Immature natural killer cell (primary cell): Measurements from ENCODE around the gene CFD. TPM values are rescaled to one million over a fixed set of nuclear protein-coding genes. Genes with fewer than 3 reads are reported as not detected.

ENCODE experiments used
- DNase-seq, 3 donors: peaks; one replicate each; pipeline ENCODE4 v3.0.0; 2022; ENCODE audit warnings: mixed read lengths in 1 of 3
- H3K27ac Mint-ChIP-seq, 6 donors: one replicate each; pipeline ENCODE4 v1.8.0; 2020; ENCODE audit warnings: mixed read lengths in 6 of 6, mild to moderate bottlenecking in 5 of 6, inconsistent platforms in 4 of 6, moderate library complexity in 3 of 6
- H3K27me3 Mint-ChIP-seq, 3 donors: one replicate each; pipeline ENCODE4 v1.8.0; 2020 to 2021; ENCODE audit warnings: low read depth in 3 of 3, mild to moderate bottlenecking in 3 of 3, mixed read lengths in 3 of 3, moderate library complexity in 3 of 3, inconsistent platforms in 1 of 3
- H3K36me3 Mint-ChIP-seq, 3 donors: one replicate each; pipeline ENCODE4 v1.8.0; 2020; ENCODE audit warnings: mixed read lengths in 3 of 3, inconsistent platforms in 2 of 3, mild to moderate bottlenecking in 2 of 3
- H3K4me1 Mint-ChIP-seq, 2 donors: one replicate each; pipeline ENCODE4 v1.8.0; 2020; ENCODE audit warnings: inconsistent platforms in 2 of 2, mild to moderate bottlenecking in 2 of 2, mixed read lengths in 2 of 2, moderate library complexity in 1 of 2
- H3K4me3 Mint-ChIP-seq, 5 donors: one replicate each; pipeline ENCODE4 v1.8.0; 2020; ENCODE audit warnings: mild to moderate bottlenecking in 5 of 5, mixed read lengths in 5 of 5, inconsistent platforms in 3 of 5, moderate library complexity in 3 of 5
- H3K9me3 Mint-ChIP-seq, 6 donors: one replicate each; pipeline ENCODE4 v1.8.0; 2020; ENCODE audit warnings: mild to moderate bottlenecking in 6 of 6, mixed read lengths in 6 of 6, inconsistent platforms in 4 of 6, moderate library complexity in 3 of 6
- polyA plus RNA-seq, 3 donors: library from polyadenylated mRNA; unstranded; fragments of 300-500 nt; fragmentation: Illumina TruSeq; gene quantifications; one replicate each; pipeline ENCODE4 v1.2.3, GENCODE V29; 2021

The CFD gene
- 1 to 10 TPM; 1.5 to 4.1 (median 3.6) TPM for polyA plus RNA-seq

- H3K36me3 Mint-ChIP-seq: no peaks in the 10 kb centered on the region
- peaks cover 19% of the 10 kb centered on the region in 2 donors for H3K4me1 Mint-ChIP-seq
- no peak for DNase-seq
- peaks cover 5 to 19% (median 9%) of the 10 kb centered on the region in 3 donors for H3K27me3 Mint-ChIP-seq
- H3K4me3 Mint-ChIP-seq: peak within 1 kb of the TSS in 2 of 5 donors; percentile 21 to 29
- H3K27ac Mint-ChIP-seq: no peak within 1 kb of the TSS
- H3K9me3 Mint-ChIP-seq: no peaks in the 10 kb centered on the region
Measured at GRCh38 chr19:858868-859843, at the start of gene CFD. Gene CFD, plus strand, starts transcription at chr19:859664. Its CDS starts 26 bp downstream, at chr19:859690.

DNA sequence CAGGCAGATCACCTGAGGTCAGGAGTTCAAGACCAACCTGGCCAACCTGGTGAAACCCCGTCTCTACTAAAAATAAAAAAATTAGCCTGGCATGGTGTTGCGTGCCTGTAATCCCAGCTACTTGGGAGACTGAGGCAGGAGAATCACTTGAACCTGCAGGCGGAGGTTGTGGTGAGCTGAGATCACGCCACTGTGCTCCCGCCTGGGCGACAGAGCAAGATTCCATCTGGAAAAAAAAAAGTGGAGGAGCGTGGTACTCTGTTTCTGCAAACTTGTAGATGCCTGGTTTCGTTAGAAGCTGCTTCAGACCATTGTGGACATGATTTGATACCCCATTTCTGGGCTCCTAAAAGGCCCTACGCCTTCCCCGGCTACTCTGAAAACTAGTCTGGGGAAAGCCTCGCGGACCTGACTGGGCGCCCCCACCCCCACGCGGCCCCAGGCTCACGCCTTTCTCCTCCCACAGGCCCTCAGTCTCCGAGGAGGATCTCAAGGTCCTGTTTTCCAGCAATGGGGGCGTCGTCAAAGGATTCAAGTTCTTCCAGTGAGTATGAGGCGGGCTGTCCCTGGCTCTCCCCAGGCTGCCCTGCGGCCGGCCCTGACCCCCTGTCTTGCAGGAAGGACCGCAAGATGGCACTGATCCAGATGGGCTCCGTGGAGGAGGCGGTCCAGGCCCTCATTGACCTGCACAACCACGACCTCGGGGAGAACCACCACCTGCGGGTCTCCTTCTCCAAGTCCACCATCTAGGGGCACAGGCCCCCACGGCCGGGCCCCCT lies 49.2 kb upstream of the CFD start:
- Mint-ChIP-seq H3K9me3 (no peaks in the 10 kb centered on the region), H3K4me3 (no peak overlapping the region), H3K27ac (no peak overlapping the region), H3K4me1 (peaks cover 7 to 9% of the 10 kb centered on the region in 2 donors), H3K36me3 (peaks cover 13 to 19% (median 14%) of the 10 kb centered on the region in 3 donors), H3K27me3 (peaks cover 25 to 38% (median 32%) of the 10 kb centered on the region in 3 donors)
- no peak for DNase-seq

- Mint-ChIP-seq H3K4me3 (no peak overlapping the region), H3K36me3 (peaks cover 13 to 22% (median 17%) of the 10 kb centered on the region in 3 donors), H3K9me3 (no peaks in the 10 kb centered on the region), H3K27me3 (peaks cover 29 to 40% (median 30%) of the 10 kb centered on the region in 3 donors), H3K27ac (no peak overlapping the region), H3K4me1 (peaks cover 7 to 9% of the 10 kb centered on the region in 2 donors)
- no peak for DNase-seq
Measured at GRCh38 chr19:810883-811489, 48.5 kb upstream of the CFD start.

DNA sequence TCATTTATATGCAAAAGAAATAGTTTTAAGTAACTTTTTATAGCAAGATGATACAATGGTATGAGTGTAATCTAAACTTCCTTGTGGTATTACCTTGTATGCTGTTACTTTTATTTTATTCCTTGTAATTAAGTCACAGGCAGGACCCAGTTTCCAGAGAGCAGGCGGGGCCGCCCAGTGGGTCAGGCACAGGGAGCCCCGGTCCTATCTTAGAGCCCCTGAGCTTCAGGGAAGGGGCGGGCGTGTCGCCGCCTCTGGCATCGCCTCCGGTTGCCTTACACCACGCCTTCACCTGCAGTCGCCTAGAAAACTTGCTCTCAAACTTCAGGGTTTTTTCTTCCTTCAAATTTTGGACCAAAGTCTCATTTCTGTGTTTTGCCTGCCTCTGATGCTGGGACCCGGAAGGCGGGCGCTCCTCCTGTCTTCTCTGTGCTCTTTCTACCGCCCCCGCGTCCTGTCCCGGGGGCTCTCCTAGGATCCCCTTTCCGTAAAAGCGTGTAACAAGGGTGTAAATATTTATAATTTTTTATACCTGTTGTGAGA lies 47.9 kb upstream of the CFD start:
- H3K27ac Mint-ChIP-seq: peak overlapping the region in 1 of 6 donors; percentile 62
- H3K9me3 Mint-ChIP-seq: no peaks in the 10 kb centered on the region
- H3K36me3 Mint-ChIP-seq: peaks cover 16 to 28% (median 22%) of the 10 kb centered on the region in 3 donors
- H3K4me3 Mint-ChIP-seq: no peak overlapping the region
- H3K4me1 Mint-ChIP-seq: peaks cover 7 to 9% of the 10 kb centered on the region in 2 donors
- no peak for DNase-seq
- H3K27me3 Mint-ChIP-seq: peaks cover 28 to 42% (median 29%) of the 10 kb centered on the region in 3 donors

DNA sequence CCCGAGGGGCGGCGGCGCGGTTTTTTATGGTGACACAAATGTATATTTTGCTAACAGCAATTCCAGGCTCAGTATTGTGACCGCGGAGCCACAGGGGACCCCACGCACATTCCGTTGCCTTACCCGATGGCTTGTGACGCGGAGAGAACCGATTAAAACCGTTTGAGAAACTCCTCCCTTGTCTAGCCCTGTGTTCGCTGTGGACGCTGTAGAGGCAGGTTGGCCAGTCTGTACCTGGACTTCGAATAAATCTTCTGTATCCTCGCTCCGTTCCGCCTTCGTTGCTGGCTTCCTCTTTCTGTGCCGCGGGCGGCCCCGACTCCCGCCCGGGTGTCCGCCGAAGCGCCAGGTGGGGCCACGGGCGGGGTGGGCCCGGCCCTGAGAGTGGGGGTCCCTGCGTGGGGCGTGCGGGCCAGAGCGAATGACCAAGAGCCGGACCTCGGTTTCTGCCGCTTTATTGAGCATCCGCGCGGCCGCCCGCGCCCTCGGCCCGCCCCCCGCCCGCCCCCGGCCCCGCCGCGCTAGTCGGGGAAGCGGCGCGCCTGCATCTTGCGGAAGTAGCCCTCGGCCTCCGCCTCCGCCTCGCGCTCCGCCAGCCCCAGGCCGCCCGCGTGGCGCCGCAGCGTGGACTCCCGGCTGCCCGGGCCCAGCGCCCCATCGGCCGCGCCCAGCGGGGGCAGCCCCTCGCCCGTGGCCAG lies 47.3 kb upstream of the CFD start:
- Mint-ChIP-seq H3K9me3 (peaks cover 0 to under 1% (median 0%) of the 10 kb centered on the region in 6 donors), H3K27ac (no peak overlapping the region), H3K4me3 (no peak overlapping the region), H3K4me1 (peaks cover 6 to 8% of the 10 kb centered on the region in 2 donors), H3K36me3 (peaks cover 16 to 28% (median 24%) of the 10 kb centered on the region in 3 donors), H3K27me3 (peaks cover 24 to 36% (median 27%) of the 10 kb centered on the region in 3 donors)
- no peak for DNase-seq

- peaks cover 0 to 2% (median 0%) of the 10 kb centered on the region in 6 donors for H3K9me3 Mint-ChIP-seq
- peaks cover 18 to 34% (median 24%) of the 10 kb centered on the region in 3 donors for H3K27me3 Mint-ChIP-seq
- H3K36me3 Mint-ChIP-seq: peaks cover 10 to 22% (median 19%) of the 10 kb centered on the region in 3 donors
- no peak for DNase-seq
- H3K27ac Mint-ChIP-seq: no peak overlapping the region
- H3K4me3 Mint-ChIP-seq: no peak overlapping the region
- peaks cover under 1 to 2% of the 10 kb centered on the region in 2 donors for H3K4me1 Mint-ChIP-seq
Measured at GRCh38 chr19:812747-813218, 46.7 kb upstream of the CFD start.

- Mint-ChIP-seq H3K9me3 (peaks cover 0 to 2% (median 0%) of the 10 kb centered on the region in 6 donors), H3K4me1 (no peaks in the 10 kb centered on the region), H3K27me3 (peaks cover 15 to 33% (median 19%) of the 10 kb centered on the region in 3 donors), H3K36me3 (peaks cover 8 to 20% (median 16%) of the 10 kb centered on the region in 3 donors), H3K4me3 (no peak overlapping the region), H3K27ac (no peak overlapping the region)
- DNase-seq: no peak
Measured at GRCh38 chr19:813219-814151, 46.0 kb upstream of the CFD start.

DNA sequence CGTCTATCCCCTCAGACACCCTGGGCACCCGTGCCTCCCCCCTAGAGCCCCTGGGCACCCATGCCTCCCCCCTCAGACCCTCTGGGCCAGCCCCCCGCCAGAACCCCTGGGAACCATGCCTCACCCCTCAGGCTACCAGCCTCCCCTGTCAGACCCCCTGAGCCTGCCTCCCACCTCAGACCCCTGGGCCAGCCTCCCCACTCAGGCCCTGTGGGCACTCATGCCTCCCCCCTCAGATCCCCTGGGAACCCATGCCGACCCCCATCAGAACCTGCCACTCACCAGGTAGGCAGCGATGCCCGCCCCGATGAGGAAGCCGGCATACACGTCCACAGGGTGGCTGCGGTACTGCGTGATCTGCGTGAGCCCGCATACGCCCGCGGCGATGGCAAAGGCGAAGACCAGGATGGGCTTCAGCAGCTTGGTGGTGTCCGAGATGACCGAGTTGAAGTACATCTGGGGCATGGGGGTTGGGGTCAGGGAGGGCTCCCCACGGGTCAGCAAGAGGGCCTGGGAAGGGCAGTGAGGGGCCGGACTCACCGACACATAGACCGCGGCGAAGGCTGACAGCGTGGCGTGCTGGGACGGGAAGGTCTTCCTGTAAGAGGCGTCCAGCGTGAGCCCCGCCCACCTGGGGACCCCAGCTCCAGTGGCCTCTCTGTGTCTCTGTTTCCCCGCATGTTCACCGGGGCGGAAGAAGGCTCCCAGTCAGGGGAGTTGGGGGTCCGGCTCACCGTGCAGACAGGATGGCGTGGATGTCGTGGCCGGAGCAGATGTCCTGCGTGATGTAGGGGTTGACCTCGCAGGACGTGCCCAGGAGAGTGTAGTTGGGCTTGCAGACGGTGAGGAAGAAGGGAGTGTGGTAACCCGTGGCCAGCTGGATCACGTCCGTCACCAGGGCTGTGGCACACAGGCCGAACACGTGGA lies 45.0 kb upstream of the CFD start:
- peak overlapping the region in 1 of 5 donors; percentile 22 for H3K4me3 Mint-ChIP-seq

DNA sequence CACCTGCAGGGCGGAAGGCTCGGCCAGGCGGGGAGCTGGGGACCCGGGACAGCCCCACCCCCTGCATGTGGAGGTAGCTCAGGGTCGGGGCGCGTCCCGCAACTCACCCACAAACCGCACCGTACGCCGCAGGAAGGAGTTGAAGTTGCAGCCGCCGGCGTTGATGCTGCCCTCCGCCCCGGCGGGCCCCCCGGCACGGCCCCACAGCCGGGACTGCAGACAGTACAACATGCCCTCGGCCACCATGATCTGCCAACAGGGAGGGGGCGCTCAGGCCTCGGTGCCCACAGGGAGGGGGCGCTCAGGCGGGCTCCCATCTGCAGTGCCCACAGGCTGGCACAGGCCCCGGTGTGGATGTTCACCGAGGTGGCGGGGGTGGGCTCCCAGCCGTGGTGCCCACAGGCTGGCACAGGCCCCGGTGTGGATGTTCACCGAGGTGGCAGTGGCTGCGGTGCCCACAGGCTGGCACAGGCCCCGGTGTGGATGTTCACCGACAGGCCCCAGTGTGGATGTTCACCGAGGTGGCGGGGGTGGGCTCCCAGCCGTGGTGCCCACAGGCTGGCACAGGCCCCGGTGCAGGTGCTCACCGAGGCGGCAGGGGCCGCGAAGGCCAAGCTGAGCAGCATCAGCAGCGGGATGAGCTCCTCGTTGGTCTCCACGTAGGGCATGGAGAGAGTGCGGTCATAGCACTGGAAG lies 44.2 kb upstream of the CFD start:
- peaks cover 0 to 2% (median 0%) of the 10 kb centered on the region in 6 donors for H3K9me3 Mint-ChIP-seq
- H3K27me3 Mint-ChIP-seq: peaks cover 16 to 29% (median 23%) of the 10 kb centered on the region in 3 donors
- H3K27ac Mint-ChIP-seq: no peak overlapping the region
- H3K4me1 Mint-ChIP-seq: no peaks in the 10 kb centered on the region
- no peak for DNase-seq
- H3K36me3 Mint-ChIP-seq: peaks cover 8 to 16% (median 14%) of the 10 kb centered on the region in 3 donors
- no peak overlapping the region for H3K4me3 Mint-ChIP-seq

More for the DNA sequence above, 45.0 kb upstream of the CFD start:
- H3K9me3 Mint-ChIP-seq: peaks cover 0 to 2% (median 0%) of the 10 kb centered on the region in 6 donors
- no peaks in the 10 kb centered on the region for H3K4me1 Mint-ChIP-seq
- H3K36me3 Mint-ChIP-seq: peaks cover 8 to 20% (median 16%) of the 10 kb centered on the region in 3 donors
- DNase-seq: no peak
- H3K27me3 Mint-ChIP-seq: peaks cover 15 to 33% (median 19%) of the 10 kb centered on the region in 3 donors
- H3K27ac Mint-ChIP-seq: peak overlapping the region in 1 of 6 donors; percentile 66

GRCh38 chr19:815775-816499 lies 43.5 kb upstream of the CFD start:
- no peaks in the 10 kb centered on the region for H3K4me1 Mint-ChIP-seq
- DNase-seq: no peak
- H3K27me3 Mint-ChIP-seq: peaks cover 19 to 29% (median 21%) of the 10 kb centered on the region in 3 donors
- H3K27ac Mint-ChIP-seq: peak overlapping the region in 3 of 6 donors; percentile 37 to 57 (median 39)
- H3K9me3 Mint-ChIP-seq: peaks cover 0 to 2% (median 0%) of the 10 kb centered on the region in 6 donors
- H3K36me3 Mint-ChIP-seq: peaks cover 8 to 16% (median 14%) of the 10 kb centered on the region in 3 donors
- no peak overlapping the region for H3K4me3 Mint-ChIP-seq
